Ovary (tissue), 3 donors: ENCODE results near the gene JUND.

Source experiments
- CTCF ChIP-seq, 3 donors: fragments of 450-650 bp in 2 of 3; fragments of 200-600 bp in 1 of 3; IDR thresholded peaks; one replicate each; pipeline versions ENCODE4 v1.5.1 to v1.8.0; 2016 to 2022; ENCODE audit warnings: antibody characterized with exemption in 3 of 3, mild to moderate bottlenecking in 1 of 3
- EP300 ChIP-seq: sonication (generic); formaldehyde crosslinking; IDR thresholded peaks from one replicate; pipeline ENCODE4 v1.6.1; 2017; ENCODE audit warnings: antibody characterized with exemption
- POLR2A ChIP-seq: fragments of 450-650 bp; IDR thresholded peaks from one replicate; pipeline ENCODE4 v1.6.1; 2017; ENCODE audit warnings: antibody characterized with exemption, mild to moderate bottlenecking, moderate library complexity
- donor health status: DM: no; HTN: no; CAD: no.

- TF ChIP-seq POLR2A (no peak), CTCF (IDR thresholded peaks at IDR 0.05) (no peak), EP300 (no peak)
Observed at GRCh38 chr19:18262144-18262543, 19.3 kb downstream of the JUND start.
